ENCODE measurements around the gene COX17.
"Not testable (repeated sequence)": the region's sequence is repeated elsewhere in the genome, so short reads cannot be mapped to it uniquely, and the experiment has no call there.

DNA sequence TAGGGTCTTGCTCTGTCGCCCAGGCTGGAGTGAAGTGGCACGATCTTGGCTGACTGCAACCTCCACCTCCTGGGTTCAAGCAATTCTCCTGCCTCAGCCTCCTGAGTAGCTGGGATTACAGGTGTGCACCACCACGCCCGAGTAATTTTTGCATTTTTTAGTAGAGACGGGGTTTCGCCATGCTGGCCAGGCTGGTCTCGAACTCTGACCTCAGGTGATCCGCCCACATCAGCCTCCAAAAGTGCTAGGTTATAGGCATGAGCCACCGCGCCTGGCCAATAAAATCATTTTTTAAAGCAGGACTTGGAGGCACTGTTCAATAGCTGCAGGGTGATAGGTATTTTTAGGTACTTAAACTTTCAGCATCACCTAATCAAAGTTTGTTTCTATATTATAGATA, 1.0 kb upstream of the COX17 start:
- TF ChIP-seq POLR2A (IDR thresholded peaks at IDR 0.05): not testable (repeated sequence)
- TF ChIP-seq, protein P1, sequence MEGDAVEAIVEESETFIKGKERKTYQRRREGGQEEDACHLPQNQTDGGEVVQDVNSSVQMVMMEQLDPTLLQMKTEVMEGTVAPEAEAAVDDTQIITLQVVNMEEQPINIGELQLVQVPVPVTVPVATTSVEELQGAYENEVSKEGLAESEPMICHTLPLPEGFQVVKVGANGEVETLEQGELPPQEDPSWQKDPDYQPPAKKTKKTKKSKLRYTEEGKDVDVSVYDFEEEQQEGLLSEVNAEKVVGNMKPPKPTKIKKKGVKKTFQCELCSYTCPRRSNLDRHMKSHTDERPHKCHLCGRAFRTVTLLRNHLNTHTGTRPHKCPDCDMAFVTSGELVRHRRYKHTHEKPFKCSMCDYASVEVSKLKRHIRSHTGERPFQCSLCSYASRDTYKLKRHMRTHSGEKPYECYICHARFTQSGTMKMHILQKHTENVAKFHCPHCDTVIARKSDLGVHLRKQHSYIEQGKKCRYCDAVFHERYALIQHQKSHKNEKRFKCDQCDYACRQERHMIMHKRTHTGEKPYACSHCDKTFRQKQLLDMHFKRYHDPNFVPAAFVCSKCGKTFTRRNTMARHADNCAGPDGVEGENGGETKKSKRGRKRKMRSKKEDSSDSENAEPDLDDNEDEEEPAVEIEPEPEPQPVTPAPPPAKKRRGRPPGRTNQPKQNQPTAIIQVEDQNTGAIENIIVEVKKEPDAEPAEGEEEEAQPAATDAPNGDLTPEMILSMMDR (IDR thresholded peaks at IDR 0.05): not testable (repeated sequence)

Data from adrenal gland (tissue), 5 donors.